Measurements from ENCODE around the gene CBLN3. TPM values are rescaled to one million over a fixed set of nuclear protein-coding genes. Genes with fewer than 3 reads are reported as not detected.
A peak's percentile ranks its signal among the peaks of the same experiment; 100 is the strongest.

CBLN3 gene
- total and polyA plus RNA-seq, 8 donors: 0.81 to 4.2 (median 2.1) TPM; not detected in 2

GRCh38 chr14:24387009-24387345 lies 42.5 kb downstream of the CBLN3 start:
- TF ChIP-seq CTCF (IDR thresholded peaks at IDR 0.05) (no peak), EP300 (IDR thresholded peaks at IDR 0.05) (no peak), POLR2AphosphoS5 (IDR thresholded peaks at IDR 0.05) (no peak), POLR2A (IDR thresholded peaks at IDR 0.05) (no peak)
- intact Hi-C loops (cut with DNase I; ENCODE audit: low total_unique reads): no loop called here
- 82 to 92% (median 87%) methylated on average over 2 of the region's 2 CpGs for WGBS, 5 donors
- H3K9me3 ChIP-seq: no peaks in the 10 kb centered on the region
- no peaks in the 10 kb centered on the region for H3K27me3 ChIP-seq
- peaks cover 0 to 10% (median under 1%) of the 10 kb centered on the region in 4 donors for H3K4me1 ChIP-seq
- no peak overlapping the region for H3K27ac ChIP-seq
- no peaks in the 10 kb centered on the region for H3K36me3 ChIP-seq
- DNase-seq: no peak
- no peak overlapping the region for H3K4me3 ChIP-seq

- WGBS, 5 donors: 76 to 86% (median 83%) methylated on average over 4 of the region's 4 CpGs
- intact Hi-C loops (cut with DNase I; ENCODE audit: low total_unique reads): no loop called here
Measured at GRCh38 chr14:24385524-24385923, 43.9 kb downstream of the CBLN3 start.

GRCh38 chr14:24384169-24384568 lies 45.3 kb downstream of the CBLN3 start:
- no peaks in the 10 kb centered on the region for H3K27me3 ChIP-seq
- H3K36me3 ChIP-seq: no peaks in the 10 kb centered on the region
- peaks cover 0 to 10% (median 0%) of the 10 kb centered on the region in 4 donors for H3K4me1 ChIP-seq
- no peaks in the 10 kb centered on the region for H3K9me3 ChIP-seq
- no peak overlapping the region for H3K4me3 ChIP-seq
- WGBS, 5 donors: 85 to 92% (median 91%) methylated on average over 4 of the region's 4 CpGs
- DNase-seq: no peak
- intact Hi-C loops (cut with DNase I; ENCODE audit: low total_unique reads): no loop called here
- TF ChIP-seq POLR2A (IDR thresholded peaks at IDR 0.05): no peak
- TF ChIP-seq EP300 (IDR thresholded peaks at IDR 0.05): no peak
- no peak for TF ChIP-seq POLR2AphosphoS5 (IDR thresholded peaks at IDR 0.05)
- no peak for TF ChIP-seq CTCF (IDR thresholded peaks at IDR 0.05)
- no peak overlapping the region for H3K27ac ChIP-seq

More at GRCh38 chr14:24385524-24385923, 43.9 kb downstream of the CBLN3 start:
- H3K9me3 ChIP-seq: no peaks in the 10 kb centered on the region
- peaks cover 0 to 10% (median 0%) of the 10 kb centered on the region in 4 donors for H3K4me1 ChIP-seq
- H3K4me3 ChIP-seq: no peak overlapping the region
- no peak for DNase-seq
- H3K36me3 ChIP-seq: no peaks in the 10 kb centered on the region
- TF ChIP-seq EP300 (IDR thresholded peaks at IDR 0.05) (no peak), CTCF (IDR thresholded peaks at IDR 0.05) (no peak), POLR2A (IDR thresholded peaks at IDR 0.05) (no peak), POLR2AphosphoS5 (IDR thresholded peaks at IDR 0.05) (no peak)
- no peak overlapping the region for H3K27ac ChIP-seq
- H3K27me3 ChIP-seq: no peaks in the 10 kb centered on the region

GRCh38 chr14:24382064-24382371 lies 47.5 kb downstream of the CBLN3 start:
- intact Hi-C loops (cut with DNase I; ENCODE audit: low total_unique reads): no loop called here
- Histone ChIP-seq H3K4me3 (no peak overlapping the region), H3K36me3 (peaks cover 0 to 9% (median 3%) of the 10 kb centered on the region in 4 donors), H3K27ac (no peak overlapping the region), H3K27me3 (no peaks in the 10 kb centered on the region), H3K9me3 (no peaks in the 10 kb centered on the region), H3K4me1 (peaks cover 0 to 6% (median 0%) of the 10 kb centered on the region in 4 donors)
- 69 to 83% (median 78%) methylated on average over 4 of the region's 4 CpGs for WGBS, 5 donors
- TF ChIP-seq CTCF (IDR thresholded peaks at IDR 0.05) (no peak), EP300 (IDR thresholded peaks at IDR 0.05) (no peak), POLR2AphosphoS5 (IDR thresholded peaks at IDR 0.05) (no peak), POLR2A (IDR thresholded peaks at IDR 0.05) (no peak)
- DNase-seq: peak in 1 of 2 donors; percentile 8

Data from stomach (tissue), 9 donors.